Endothelial cell of umbilical vein (primary cell): ENCODE data around the gene SHBG. TPM values are rescaled to one million over a fixed set of nuclear protein-coding genes. Genes with fewer than 3 reads are reported as not detected.

Experiments
- BruUV-seq: library from RNA; stranded (reverse); fragments of 400-500 nt; replicated peaks from 2 replicates; lab custom pipeline; 2021; lab: Mats Ljungman, UMichigan
- CTCF ChIA-PET: fragments of 300-600, 350-600 bp; sonication (Branson Sonifier 250); formaldehyde crosslinking; loops from one replicate; lab custom pipeline; 2021; ENCODE audit warnings: antibody characterized with exemption, inconsistent platforms; lab: Charles Lee
- POLR2A ChIA-PET: fragments of 300-600, 350-600 bp; sonication (Branson Sonifier 250); formaldehyde crosslinking; loops from one replicate; lab custom pipeline; 2021; ENCODE audit warnings: antibody characterized with exemption, inconsistent platforms; lab: Charles Lee
- DNase-seq: peaks from one replicate; pipeline ENCODE4 v3.0.0-alpha.2; 2011; ENCODE audit warnings: low read depth, low spot score
- FAIRE-seq: peaks from 2 replicates; lab custom pipeline; 2011; peaks lifted over from hg19 to GRCh38; lab: Jason Lieb, UNC
- H2AFZ ChIP-seq: 2 replicates; pipeline ENCODE4 v1.6.0; 2012; ENCODE audit warnings: low read depth, low read length, control low read depth, inconsistent platforms
- H3K27ac ChIP-seq: 2 replicates; pipeline ENCODE4 v1.5.1; 2011; ENCODE audit warnings: low read depth, mild to moderate bottlenecking, control low read depth, low read length, moderate library complexity; ENCODE audit not compliant: insufficient read depth
- H3K27me3 ChIP-seq, 2 experiments: 2 replicates each; pipeline versions ENCODE4 v1.6.0 to v1.6.1; 2011; ENCODE audit warnings: low read length in 2 of 2, mixed read lengths in 1 of 2; ENCODE audit not compliant: control insufficient read depth in 2 of 2, insufficient read depth in 2 of 2
- H3K36me3 ChIP-seq, 2 experiments: 2 replicates in 1 of 2; 3 replicates in 1 of 2; pipeline ENCODE4 v1.5.1; 2011; ENCODE audit warnings: low read length in 2 of 2, mild to moderate bottlenecking in 1 of 2, moderate library complexity in 1 of 2; ENCODE audit not compliant: control insufficient read depth in 2 of 2, insufficient read depth in 2 of 2; ENCODE audit errors: extremely low read depth in 1 of 2
- H3K4me1 ChIP-seq: 3 replicates; pipeline ENCODE4 v1.5.1; 2011; ENCODE audit warnings: mild to moderate bottlenecking, low read length; ENCODE audit not compliant: control insufficient read depth, insufficient read depth; ENCODE audit errors: extremely low read depth
- H3K4me2 ChIP-seq: 2 replicates; pipeline ENCODE4 v1.6.1; 2011; ENCODE audit warnings: low read length, control low read depth, mixed read lengths; ENCODE audit not compliant: insufficient read depth
- H3K4me3 ChIP-seq, 3 experiments: fragments of 200-600 bp in 1 of 3; sonication (generic), shearing (Covaris generic) in 1 of 3; replicated peaks in 1 of 3; 2 replicates each; pipeline ENCODE4 v1.5.1; 2011 to 2016; ENCODE audit warnings: control low read depth in 3 of 3, low read length in 3 of 3, mild to moderate bottlenecking in 2 of 3, inconsistent platforms in 1 of 3, low read depth in 1 of 3, moderate library complexity in 1 of 3; ENCODE audit not compliant: insufficient read depth in 1 of 3
- H3K79me2 ChIP-seq: 2 replicates; pipeline ENCODE4 v1.6.0; 2012; ENCODE audit warnings: low read length, inconsistent platforms; ENCODE audit not compliant: control insufficient read depth, insufficient read depth
- H3K9ac ChIP-seq: replicated peaks from 2 replicates; pipeline ENCODE3; 2011; ENCODE audit warnings: low read length, control low read depth; ENCODE audit not compliant: insufficient read depth; ENCODE audit errors: extremely low read depth
- H3K9me1 ChIP-seq: replicated peaks from 3 replicates; pipeline ENCODE4 v1.6.0; 2011; ENCODE audit warnings: mild to moderate bottlenecking, low read length; ENCODE audit not compliant: control insufficient read depth, insufficient read depth; ENCODE audit errors: extremely low read depth
- H3K9me3 ChIP-seq: replicated peaks from 2 replicates; pipeline ENCODE4 v1.5.1; 2012; ENCODE audit warnings: low read length, inconsistent platforms; ENCODE audit not compliant: control insufficient read depth, insufficient read depth
- H4K20me1 ChIP-seq: replicated peaks from 2 replicates; pipeline ENCODE3; 2011; ENCODE audit warnings: mild to moderate bottlenecking, low read length; ENCODE audit not compliant: control insufficient read depth, insufficient read depth; ENCODE audit errors: extremely low read depth
- EZH2 ChIP-seq: IDR thresholded peaks from 2 replicates; pipeline ENCODE4 v1.6.1; 2012; ENCODE audit warnings: borderline replicate concordance, low read depth, mild to moderate bottlenecking, moderate library complexity, low read length, inconsistent platforms; ENCODE audit not compliant: severe bottlenecking
- FOS ChIP-seq: IDR thresholded peaks from 2 replicates; pipeline ENCODE4 v1.6.1; 2011; ENCODE audit warnings: mild to moderate bottlenecking, low read length, moderate library complexity, borderline replicate concordance; ENCODE audit not compliant: insufficient read depth
- GATA2 ChIP-seq: IDR thresholded peaks from 2 replicates; pipeline ENCODE4 v1.7.0; 2011; ENCODE audit warnings: low read depth, mild to moderate bottlenecking, moderate library complexity, mixed read lengths, low read length; ENCODE audit not compliant: insufficient read length, insufficient read depth
- JUN ChIP-seq: IDR thresholded peaks from 2 replicates; pipeline ENCODE4 v1.6.1; 2011; ENCODE audit warnings: borderline replicate concordance, low read depth; ENCODE audit not compliant: insufficient read length, insufficient read depth
- MYC ChIP-seq: IDR thresholded peaks from one replicate; pipeline ENCODE4 v1.6.1; 2011; ENCODE audit warnings: mild to moderate bottlenecking, low read depth, low read length
- POLR2A ChIP-seq: IDR thresholded peaks from 2 replicates; pipeline ENCODE4 v1.6.1; 2012; ENCODE audit warnings: low read depth, mild to moderate bottlenecking, control low read depth, low read length
- POLR2AphosphoS5 ChIP-seq: IDR thresholded peaks from 2 replicates; pipeline ENCODE4 v1.6.1; 2012; ENCODE audit warnings: low read depth, mild to moderate bottlenecking, control low read depth, low read length, moderate library complexity; ENCODE audit not compliant: insufficient read depth
- dilution Hi-C: fragments of 300-500 bp; cut with MboI; formaldehyde crosslinking; loops from one replicate; pipeline ENCODE4 v1.15.0; 2019; ENCODE audit warnings: low sequenced_read_pairs; ENCODE audit not compliant: extremely low pct_ligation_motif_present
- intact Hi-C: fragments of 100-400 bp; cut with micrococcal nuclease; formaldehyde crosslinking; loops from one replicate; pipeline ENCODE4 v1.10.0; 2022
- polyA plus RNA-seq, 4 experiments: library from polyadenylated mRNA; depleted of rRNA in 3 of 4; stranded (reverse) in 3 of 4; unstranded in 1 of 4; fragments of >200 nt; gene quantifications; 2 replicates each; pipeline versions ENCODE4 v1.2.1 to v1.2.3, GENCODE V29; 2011 to 2012; ENCODE audit warnings: missing spikeins in 1 of 4
- total RNA-seq: library from RNA; stranded (reverse); gene quantifications from 2 replicates; pipeline ENCODE4 v1.2.3, GENCODE V29; 2021
- TF ChIP-seq, protein P1 (sequence below), 2 donors: IDR thresholded peaks; 1 replicate in 1 of 2; 2 replicates in 1 of 2; pipeline ENCODE4 v1.5.1; 2011; ENCODE audit warnings: low read length in 2 of 2, mild to moderate bottlenecking in 2 of 2, moderate library complexity in 2 of 2, control low read depth in 1 of 2, inconsistent platforms in 1 of 2, low read depth in 1 of 2; ENCODE audit not compliant: insufficient read depth in 1 of 2; ENCODE audit errors: extremely low read depth in 1 of 2
- TF ChIP-seq, protein P2 (sequence below): IDR thresholded peaks from 2 replicates; pipeline ENCODE4 v1.6.1; 2011; ENCODE audit not compliant: insufficient read depth, insufficient read length

The SHBG gene
- total and polyA plus RNA-seq, 2 donors (not counting 3 experiments of a cell fraction or from before 2014, with no cell fraction given) = 0.51 TPM; not detected in 1

DNA sequence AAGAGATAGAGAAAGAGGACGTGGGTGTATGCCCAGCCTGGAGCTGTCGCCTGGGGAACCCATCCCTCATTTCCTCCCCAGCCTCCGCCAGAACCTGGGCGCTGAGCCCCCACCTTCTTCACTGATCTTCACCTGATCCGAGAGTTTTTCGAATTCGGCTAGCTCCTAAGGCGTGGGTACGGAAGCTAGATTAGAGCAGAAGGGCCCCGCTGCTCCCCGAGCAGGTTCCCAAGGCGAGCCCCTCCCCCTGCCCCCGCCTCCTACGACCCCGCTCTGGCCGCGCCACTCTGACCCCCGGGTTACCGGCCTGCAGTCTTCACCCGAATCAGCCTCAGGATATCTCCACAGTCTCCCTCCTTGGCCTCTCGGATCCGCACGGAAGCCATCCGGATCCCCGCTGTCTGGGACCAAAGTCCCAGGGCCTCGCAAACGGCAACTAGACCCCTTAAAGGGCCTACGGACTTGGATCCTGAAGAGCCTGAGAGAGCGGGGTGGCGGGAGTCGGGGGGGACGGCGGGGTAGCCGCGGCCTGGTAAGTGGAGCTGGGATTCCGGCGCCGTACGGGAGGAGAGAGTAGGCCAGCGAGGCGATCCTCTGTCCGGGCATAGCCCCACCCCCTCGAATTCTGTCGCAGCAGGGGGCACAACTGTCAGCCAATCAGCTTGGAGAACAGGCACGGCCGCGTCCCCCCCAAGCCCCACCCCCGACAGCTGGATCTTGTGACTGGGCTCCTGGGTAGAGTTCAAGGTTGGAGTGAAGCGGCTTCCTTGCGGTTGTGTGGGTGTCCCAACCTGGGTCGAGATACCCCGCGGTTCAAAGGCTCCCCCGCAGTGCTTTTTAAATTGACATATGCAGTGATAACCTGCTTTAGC, 2.4 kb upstream of the SHBG start, which contains the start of gene SAT2:
Gene SAT2, minus strand, starts transcription at position 572 of the 872 bp plus-strand sequence. Its CDS starts 186 bp downstream, at position 386.
- H2AFZ ChIP-seq = peak within 1 kb of the TSS; percentile 77
- H3K4me1 ChIP-seq = no peaks in the 10 kb centered on the region
- intact Hi-C loops = loop anchor here (1.0 kb wide), 1 partner anchor 12 kb away; no protein-coding TSS in a partner anchor
- H3K27ac ChIP-seq = peak within 1 kb of the TSS; percentile 66
- no peaks in the 10 kb centered on the region for H4K20me1 ChIP-seq
- DNase-seq = peak; percentile 92
- no peaks in the 10 kb centered on the region for H3K79me2 ChIP-seq
- dilution Hi-C loops = no loop called here
- H3K4me2 ChIP-seq = peak within 1 kb of the TSS; percentile 61
- no peaks in the 10 kb centered on the region for H3K9me3 ChIP-seq
- BruUV-seq = no TSS peak
- no peaks in the 10 kb centered on the region for H3K27me3 ChIP-seq
- H3K9ac ChIP-seq = peak within 1 kb of the TSS; percentile 73
- TF ChIP-seq MYC (no peak), POLR2AphosphoS5 (peak; percentile 79), JUN (no peak), GATA2 (no peak), FOS (no peak), POLR2A (peak; percentile 90), EZH2 (no peak)
- TF ChIP-seq, protein P1, sequence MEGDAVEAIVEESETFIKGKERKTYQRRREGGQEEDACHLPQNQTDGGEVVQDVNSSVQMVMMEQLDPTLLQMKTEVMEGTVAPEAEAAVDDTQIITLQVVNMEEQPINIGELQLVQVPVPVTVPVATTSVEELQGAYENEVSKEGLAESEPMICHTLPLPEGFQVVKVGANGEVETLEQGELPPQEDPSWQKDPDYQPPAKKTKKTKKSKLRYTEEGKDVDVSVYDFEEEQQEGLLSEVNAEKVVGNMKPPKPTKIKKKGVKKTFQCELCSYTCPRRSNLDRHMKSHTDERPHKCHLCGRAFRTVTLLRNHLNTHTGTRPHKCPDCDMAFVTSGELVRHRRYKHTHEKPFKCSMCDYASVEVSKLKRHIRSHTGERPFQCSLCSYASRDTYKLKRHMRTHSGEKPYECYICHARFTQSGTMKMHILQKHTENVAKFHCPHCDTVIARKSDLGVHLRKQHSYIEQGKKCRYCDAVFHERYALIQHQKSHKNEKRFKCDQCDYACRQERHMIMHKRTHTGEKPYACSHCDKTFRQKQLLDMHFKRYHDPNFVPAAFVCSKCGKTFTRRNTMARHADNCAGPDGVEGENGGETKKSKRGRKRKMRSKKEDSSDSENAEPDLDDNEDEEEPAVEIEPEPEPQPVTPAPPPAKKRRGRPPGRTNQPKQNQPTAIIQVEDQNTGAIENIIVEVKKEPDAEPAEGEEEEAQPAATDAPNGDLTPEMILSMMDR (IDR thresholded peaks at IDR 0.05; ENCODE audit: extremely low read depth in 1 of 2, insufficient read depth in 1 of 2, low read depth in 1 of 2, low read length in 2 of 2) = no peak
- TF ChIP-seq, protein P2, sequence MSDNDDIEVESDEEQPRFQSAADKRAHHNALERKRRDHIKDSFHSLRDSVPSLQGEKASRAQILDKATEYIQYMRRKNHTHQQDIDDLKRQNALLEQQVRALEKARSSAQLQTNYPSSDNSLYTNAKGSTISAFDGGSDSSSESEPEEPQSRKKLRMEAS = no peak
- H3K36me3 ChIP-seq = peaks cover 0 to 2% of the 10 kb centered on the region in 2 experiments
- CTCF ChIA-PET = interaction anchor here (0.7 to 1.8 kb wide), 10 partner anchors 9 to 191 kb away, joined by 3 to 13 read pairs (median 4); partner anchors contain the start of genes DNAH2, FXR2, TP53 and WRAP53
- peak within 1 kb of the TSS; percentile 67 to 87 (median 81) for H3K4me3 ChIP-seq
- peak; percentile 98 for FAIRE-seq
- POLR2A ChIA-PET = interaction anchor here (0.6 to 1.8 kb wide), 5 partner anchors 9 to 151 kb away, joined by 3 to 8 read pairs (median 3); partner anchors contain the start of gene FXR2
- no peaks in the 10 kb centered on the region for H3K9me1 ChIP-seq
